Aorta (tissue), 4 donors: Measurements from ENCODE around the gene FAM229B. TPM values are rescaled to one million over a fixed set of nuclear protein-coding genes. Genes with fewer than 3 reads are reported as not detected.

Source experiments
- polyA plus RNA-seq, 2 donors: library from polyadenylated mRNA; stranded (reverse); fragments of 200-250 nt; gene quantifications; one replicate each; pipeline ENCODE4 v1.2.3, GENCODE V29; 2013
- total RNA-seq, 2 donors: library from RNA; stranded (reverse); fragmentation: NEBNext Ultra II Directional; extraction: Animal tissue kit (Norgen Biotek cat#: 25700); gene quantifications; one replicate each; pipeline ENCODE4 v1.2.1, GENCODE V29; 2021
- donor health status: healthy with polysubstance abuse.
- donor health status: Bipolar disorder and iron deficiency.
- donor health status: DM: no; HTN: no; CAD: no.
- donor health status: DM: yes; HTN: yes; CAD: no.

The FAM229B gene
- total and polyA plus RNA-seq, 4 donors: 13.8 to 39.3 (median 27.1) TPM

Other genes with a start within 250 kb of the FAM229B start
- 100 to 1,000 TPM; 100 to 162 TPM for gene FYN, start 214.1 kb upstream of the FAM229B start, total RNA-seq
- gene FYN, start 214.1 kb upstream of the FAM229B start, polyA plus RNA-seq: 10 to 100 TPM; 31.7 to 32.5 TPM
- gene CCN6, start 33.5 kb upstream of the FAM229B start, total RNA-seq: not detected
- not detected for gene CCN6, start 33.5 kb upstream of the FAM229B start, polyA plus RNA-seq
- gene TUBE1, start 109 bp upstream of the FAM229B start, total RNA-seq: 10 to 100 TPM; 20.1 to 26.9 TPM
- gene TUBE1, start 109 bp upstream of the FAM229B start, polyA plus RNA-seq: 10 to 100 TPM; 10.1 to 39.1 TPM
- 100 to 1,000 TPM in 1 of 2 donors, 10 to 100 TPM in 1; 71.4 to 150 TPM for gene LAMA4, start 167.0 kb downstream of the FAM229B start, total RNA-seq
- 10 to 100 TPM in 1 of 2 donors, 1 to 10 TPM in 1; 7.8 to 63.5 TPM for gene LAMA4, start 167.0 kb downstream of the FAM229B start, polyA plus RNA-seq